ENCODE results near the gene PAX7.

Gene PAX7

GRCh38 chr1:18703041-18703621 is 72.5 kb downstream of the PAX7 start:
- DNase-seq (ENCODE audit: low read depth in 2 of 2) = no peak

GRCh38 chr1:18705811-18706210 is 75.2 kb downstream of the PAX7 start:
- DNase-seq (ENCODE audit: low read depth in 2 of 2) = no peak

GRCh38 chr1:18707696-18708257 is 77.1 kb downstream of the PAX7 start:
- DNase-seq (ENCODE audit: low read depth in 2 of 2) = no peak

- DNase-seq (ENCODE audit: low read depth in 2 of 2) = no peak
Observed at GRCh38 chr1:18710002-18710401, 79.4 kb downstream of the PAX7 start.

GRCh38 chr1:18711003-18711402 is 80.4 kb downstream of the PAX7 start:
- no peak for DNase-seq (ENCODE audit: low read depth in 2 of 2)

GRCh38 chr1:18711536-18712251 is 81.0 kb downstream of the PAX7 start:
- DNase-seq (ENCODE audit: low read depth in 2 of 2) = no peak

GRCh38 chr1:18712252-18712600 is 81.6 kb downstream of the PAX7 start:
- DNase-seq (ENCODE audit: low read depth in 2 of 2) = no peak

- no peak for DNase-seq (ENCODE audit: low read depth in 2 of 2)
Observed at GRCh38 chr1:18714404-18715175, 83.9 kb downstream of the PAX7 start.

GRCh38 chr1:18716112-18716784 is 85.6 kb downstream of the PAX7 start:
- no peak for DNase-seq (ENCODE audit: low read depth in 2 of 2)

- no peak for DNase-seq (ENCODE audit: low read depth in 2 of 2)
Observed at GRCh38 chr1:18716785-18717678, 86.4 kb downstream of the PAX7 start.

- no peak for DNase-seq (ENCODE audit: low read depth in 2 of 2)
Observed at GRCh38 chr1:18719786-18720451, 89.3 kb downstream of the PAX7 start.

GRCh38 chr1:18721041-18721440 is 90.4 kb downstream of the PAX7 start:
- no peak for DNase-seq (ENCODE audit: low read depth in 2 of 2)

- DNase-seq (ENCODE audit: low read depth in 2 of 2) = no peak
Observed at GRCh38 chr1:18721776-18722175, 91.1 kb downstream of the PAX7 start.

- no peak for DNase-seq (ENCODE audit: low read depth in 2 of 2)
Observed at GRCh38 chr1:18722270-18722669, 91.6 kb downstream of the PAX7 start.

- no peak for DNase-seq (ENCODE audit: low read depth in 2 of 2)
Observed at GRCh38 chr1:18723206-18723605, 92.6 kb downstream of the PAX7 start.

- no peak for DNase-seq (ENCODE audit: low read depth in 2 of 2)
Observed at GRCh38 chr1:18723701-18724411, 93.2 kb downstream of the PAX7 start.

GRCh38 chr1:18724801-18725200 is 94.2 kb downstream of the PAX7 start:
- no peak for DNase-seq (ENCODE audit: low read depth in 2 of 2)

GRCh38 chr1:18725231-18725895 is 94.7 kb downstream of the PAX7 start:
- DNase-seq (ENCODE audit: low read depth in 2 of 2) = no peak

- DNase-seq (ENCODE audit: low read depth in 2 of 2) = no peak
Observed at GRCh38 chr1:18726368-18726767, 95.7 kb downstream of the PAX7 start.

Measured in stimulated activated CD4-positive, alpha-beta T cell treated with anti-CD3 and anti-CD28 coated beads, Interleukin-12 subunit alpha, Interleukin-12 subunit beta, amount 100 ng/mL, for 24 hours (primary cell).